Endothelial cell of umbilical vein (primary cell): ENCODE data around the gene SYMPK.

ENCODE experiments used
- EZH2 ChIP-seq: IDR thresholded peaks from 2 replicates; pipeline ENCODE4 v1.6.1; 2012; ENCODE audit warnings: borderline replicate concordance, low read depth, mild to moderate bottlenecking, moderate library complexity, low read length, inconsistent platforms; ENCODE audit not compliant: severe bottlenecking
- FOS ChIP-seq: IDR thresholded peaks from 2 replicates; pipeline ENCODE4 v1.6.1; 2011; ENCODE audit warnings: mild to moderate bottlenecking, low read length, moderate library complexity, borderline replicate concordance; ENCODE audit not compliant: insufficient read depth
- MYC ChIP-seq: IDR thresholded peaks from one replicate; pipeline ENCODE4 v1.6.1; 2011; ENCODE audit warnings: mild to moderate bottlenecking, low read depth, low read length
- POLR2A ChIP-seq: IDR thresholded peaks from 2 replicates; pipeline ENCODE4 v1.6.1; 2012; ENCODE audit warnings: low read depth, mild to moderate bottlenecking, control low read depth, low read length
- POLR2AphosphoS5 ChIP-seq: IDR thresholded peaks from 2 replicates; pipeline ENCODE4 v1.6.1; 2012; ENCODE audit warnings: low read depth, mild to moderate bottlenecking, control low read depth, low read length, moderate library complexity; ENCODE audit not compliant: insufficient read depth
- TF ChIP-seq, protein P1 (sequence below), 2 donors: IDR thresholded peaks; 1 replicate in 1 of 2; 2 replicates in 1 of 2; pipeline ENCODE4 v1.5.1; 2011; ENCODE audit warnings: low read length in 2 of 2, mild to moderate bottlenecking in 2 of 2, moderate library complexity in 2 of 2, control low read depth in 1 of 2, inconsistent platforms in 1 of 2, low read depth in 1 of 2; ENCODE audit not compliant: insufficient read depth in 1 of 2; ENCODE audit errors: extremely low read depth in 1 of 2
- TF ChIP-seq, protein P2 (sequence below): IDR thresholded peaks from 2 replicates; pipeline ENCODE4 v1.6.1; 2011; ENCODE audit not compliant: insufficient read depth, insufficient read length

DNA sequence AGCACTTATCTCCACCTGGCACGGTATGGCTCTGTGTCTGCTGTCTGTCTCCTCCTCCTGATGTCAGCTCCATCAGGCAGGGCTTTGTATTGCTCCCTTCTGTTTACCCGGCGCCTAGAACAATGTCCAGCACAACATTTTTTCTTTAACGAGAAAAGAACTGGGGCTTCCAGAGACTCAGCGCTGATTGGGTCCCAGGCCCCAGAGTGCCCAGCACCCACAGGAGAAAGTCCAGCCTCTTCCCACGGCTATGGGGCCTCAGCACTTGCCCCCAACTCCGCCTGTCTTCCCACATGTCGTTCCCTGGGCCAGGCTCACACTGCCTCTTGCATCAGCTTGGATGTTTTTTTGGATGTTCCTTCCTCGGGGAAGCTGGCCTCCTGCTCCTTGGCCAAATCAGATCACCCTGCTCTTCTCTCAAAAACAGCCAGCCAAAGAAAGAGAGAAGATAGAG is 32.6 kb upstream of the SYMPK start:
- TF ChIP-seq, protein P1, sequence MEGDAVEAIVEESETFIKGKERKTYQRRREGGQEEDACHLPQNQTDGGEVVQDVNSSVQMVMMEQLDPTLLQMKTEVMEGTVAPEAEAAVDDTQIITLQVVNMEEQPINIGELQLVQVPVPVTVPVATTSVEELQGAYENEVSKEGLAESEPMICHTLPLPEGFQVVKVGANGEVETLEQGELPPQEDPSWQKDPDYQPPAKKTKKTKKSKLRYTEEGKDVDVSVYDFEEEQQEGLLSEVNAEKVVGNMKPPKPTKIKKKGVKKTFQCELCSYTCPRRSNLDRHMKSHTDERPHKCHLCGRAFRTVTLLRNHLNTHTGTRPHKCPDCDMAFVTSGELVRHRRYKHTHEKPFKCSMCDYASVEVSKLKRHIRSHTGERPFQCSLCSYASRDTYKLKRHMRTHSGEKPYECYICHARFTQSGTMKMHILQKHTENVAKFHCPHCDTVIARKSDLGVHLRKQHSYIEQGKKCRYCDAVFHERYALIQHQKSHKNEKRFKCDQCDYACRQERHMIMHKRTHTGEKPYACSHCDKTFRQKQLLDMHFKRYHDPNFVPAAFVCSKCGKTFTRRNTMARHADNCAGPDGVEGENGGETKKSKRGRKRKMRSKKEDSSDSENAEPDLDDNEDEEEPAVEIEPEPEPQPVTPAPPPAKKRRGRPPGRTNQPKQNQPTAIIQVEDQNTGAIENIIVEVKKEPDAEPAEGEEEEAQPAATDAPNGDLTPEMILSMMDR (IDR thresholded peaks at IDR 0.05; ENCODE audit: extremely low read depth in 1 of 2, insufficient read depth in 1 of 2, low read depth in 1 of 2, low read length in 2 of 2) = no peak
- TF ChIP-seq POLR2A (no peak), MYC (no peak), POLR2AphosphoS5 (no peak), EZH2 (no peak), FOS (no peak)
- TF ChIP-seq, protein P2, sequence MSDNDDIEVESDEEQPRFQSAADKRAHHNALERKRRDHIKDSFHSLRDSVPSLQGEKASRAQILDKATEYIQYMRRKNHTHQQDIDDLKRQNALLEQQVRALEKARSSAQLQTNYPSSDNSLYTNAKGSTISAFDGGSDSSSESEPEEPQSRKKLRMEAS = no peak
